Activated T-helper 1 cell treated with Interleukin-2 at 50 U/mL for 16 hours (primary cell): ENCODE results near the gene TMPRSS2.
"Not testable (repeated sequence)": the region's sequence is repeated elsewhere in the genome, so short reads cannot be mapped to it uniquely, and the experiment has no call there.

Source experiments
- DNase-seq: peaks from one replicate; pipeline ENCODE4 v3.0.0-alpha.2; 2020; ENCODE audit warnings: low read depth

The TMPRSS2 gene

DNA sequence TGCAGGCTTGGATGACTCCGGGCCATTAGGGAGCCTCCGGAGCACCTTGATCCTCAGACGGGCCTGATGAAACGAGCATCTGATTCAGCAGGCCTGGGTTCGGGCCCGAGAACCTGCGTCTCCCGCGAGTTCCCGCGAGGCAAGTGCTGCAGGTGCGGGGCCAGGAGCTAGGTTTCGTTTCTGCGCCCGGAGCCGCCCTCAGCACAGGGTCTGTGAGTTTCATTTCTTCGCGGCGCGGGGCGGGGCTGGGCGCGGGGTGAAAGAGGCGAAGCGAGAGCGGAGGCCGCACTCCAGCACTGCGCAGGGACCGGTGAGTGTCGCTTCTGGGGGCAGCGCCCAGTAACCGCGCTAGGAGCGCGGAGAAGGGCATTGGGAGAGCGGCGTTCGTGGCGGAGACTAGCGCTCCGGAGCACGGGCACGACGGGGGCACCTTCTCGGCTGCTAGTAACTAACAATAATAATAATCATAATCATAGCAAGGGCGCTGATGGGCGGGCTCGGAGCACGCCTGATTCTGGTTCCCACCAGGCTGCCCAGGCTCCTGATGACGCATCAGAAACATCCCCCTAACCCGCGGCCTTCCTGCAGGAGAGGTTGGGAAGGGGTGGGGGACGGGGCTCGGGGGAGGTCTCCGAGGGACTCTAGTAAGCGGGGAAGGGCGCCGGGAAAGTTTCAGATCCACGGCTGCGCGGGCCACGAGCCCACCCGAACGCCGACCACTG, 81.8 kb downstream of the TMPRSS2 start, which contains the start of gene MX1:
Gene MX1 (plus strand): TSS at position 286 of the 722 bp plus-strand sequence. CDS start 5,832 bp downstream, outside the sequence.
- peak; percentile 80 for DNase-seq

DNA sequence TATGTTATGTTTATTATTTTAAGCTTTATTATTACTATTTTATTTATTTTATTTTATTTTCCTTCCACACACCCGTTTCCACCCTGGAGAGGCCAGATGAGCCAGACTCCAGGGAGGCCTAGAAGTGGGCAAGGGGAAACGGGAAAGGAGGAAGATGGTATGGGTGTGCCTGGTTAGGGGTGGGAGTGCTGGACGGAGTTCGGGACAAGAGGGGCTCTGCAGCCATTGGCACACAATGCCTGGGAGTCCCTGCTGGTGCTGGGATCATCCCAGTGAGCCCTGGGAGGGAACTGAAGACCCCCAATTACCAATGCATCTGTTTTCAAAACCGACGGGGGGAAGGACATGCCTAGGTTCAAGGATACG, 82.4 kb downstream of the TMPRSS2 start:
- no peak for DNase-seq

DNA sequence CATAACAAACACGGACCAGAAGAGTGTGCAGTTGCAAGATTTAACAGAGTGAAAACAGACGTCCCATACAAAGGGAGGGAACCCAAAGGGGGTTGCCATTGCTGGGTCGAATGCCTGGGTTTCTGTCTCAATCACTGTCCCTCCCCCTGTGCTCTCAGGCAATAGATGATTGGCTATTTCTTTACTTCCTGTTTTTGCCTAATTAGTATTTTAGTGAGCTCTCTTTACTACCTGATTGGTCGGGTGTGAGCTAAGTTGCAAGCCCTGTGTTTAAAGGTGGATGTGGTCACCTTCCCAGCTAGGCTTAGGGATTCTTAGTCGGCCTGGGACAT, 84.7 kb downstream of the TMPRSS2 start:
- DNase-seq = not testable (repeated sequence)

DNA sequence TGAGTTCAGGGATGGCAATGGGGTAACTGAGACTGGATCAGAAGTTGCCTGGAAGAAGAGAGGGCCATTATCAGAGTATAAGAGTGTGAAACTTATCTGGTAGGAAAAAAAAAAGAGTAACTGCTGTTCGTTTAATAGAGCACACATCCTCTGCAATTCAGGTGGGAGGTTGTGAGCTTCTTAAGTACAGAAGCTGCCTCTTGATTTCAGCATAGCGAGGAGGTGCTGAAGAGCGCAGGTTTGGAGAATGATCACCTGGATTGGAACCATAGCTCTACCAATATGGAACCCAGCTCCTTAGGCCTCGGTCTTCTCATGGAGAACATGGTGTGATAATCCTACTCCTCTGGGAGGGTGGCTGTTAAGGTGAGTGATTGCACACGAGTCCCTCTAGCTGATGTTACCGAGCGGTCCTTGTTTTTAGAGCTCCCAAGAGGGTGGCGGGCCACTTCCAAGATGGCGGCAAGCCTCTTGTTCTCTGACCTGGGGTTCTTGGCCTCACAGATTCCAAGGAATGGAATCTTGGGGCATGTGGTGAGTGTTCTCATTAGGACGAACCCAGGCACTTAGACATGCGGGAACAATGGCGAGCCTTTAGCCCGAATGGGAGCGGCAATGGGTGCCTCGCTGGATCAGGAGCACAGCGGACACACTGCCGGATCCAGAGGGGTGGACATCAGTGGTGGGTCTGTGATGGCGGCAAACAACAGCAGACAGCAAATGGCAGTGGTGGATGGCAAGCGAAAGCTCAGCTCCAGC, 85.2 kb downstream of the TMPRSS2 start:
- no peak for DNase-seq

DNA sequence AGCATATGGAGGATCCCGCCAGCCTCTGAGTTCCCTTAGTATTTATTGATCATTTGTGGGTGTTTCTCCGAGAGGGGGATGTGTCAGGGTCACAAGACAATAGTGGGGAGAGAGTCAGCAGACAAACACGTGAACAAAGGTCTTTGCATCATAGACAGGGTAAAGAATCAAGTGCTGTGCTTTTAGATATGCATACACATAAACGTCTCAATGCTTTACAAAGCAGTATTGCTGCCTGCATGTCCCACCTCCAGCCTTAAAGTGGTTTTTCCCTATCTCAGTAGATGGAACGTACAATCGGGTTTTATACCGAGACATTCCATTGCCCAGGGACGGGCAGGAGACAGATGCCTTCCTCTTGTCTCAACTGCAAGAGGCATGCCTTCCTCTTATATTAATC, 87.0 kb downstream of the TMPRSS2 start:
- not testable (repeated sequence) for DNase-seq

DNA sequence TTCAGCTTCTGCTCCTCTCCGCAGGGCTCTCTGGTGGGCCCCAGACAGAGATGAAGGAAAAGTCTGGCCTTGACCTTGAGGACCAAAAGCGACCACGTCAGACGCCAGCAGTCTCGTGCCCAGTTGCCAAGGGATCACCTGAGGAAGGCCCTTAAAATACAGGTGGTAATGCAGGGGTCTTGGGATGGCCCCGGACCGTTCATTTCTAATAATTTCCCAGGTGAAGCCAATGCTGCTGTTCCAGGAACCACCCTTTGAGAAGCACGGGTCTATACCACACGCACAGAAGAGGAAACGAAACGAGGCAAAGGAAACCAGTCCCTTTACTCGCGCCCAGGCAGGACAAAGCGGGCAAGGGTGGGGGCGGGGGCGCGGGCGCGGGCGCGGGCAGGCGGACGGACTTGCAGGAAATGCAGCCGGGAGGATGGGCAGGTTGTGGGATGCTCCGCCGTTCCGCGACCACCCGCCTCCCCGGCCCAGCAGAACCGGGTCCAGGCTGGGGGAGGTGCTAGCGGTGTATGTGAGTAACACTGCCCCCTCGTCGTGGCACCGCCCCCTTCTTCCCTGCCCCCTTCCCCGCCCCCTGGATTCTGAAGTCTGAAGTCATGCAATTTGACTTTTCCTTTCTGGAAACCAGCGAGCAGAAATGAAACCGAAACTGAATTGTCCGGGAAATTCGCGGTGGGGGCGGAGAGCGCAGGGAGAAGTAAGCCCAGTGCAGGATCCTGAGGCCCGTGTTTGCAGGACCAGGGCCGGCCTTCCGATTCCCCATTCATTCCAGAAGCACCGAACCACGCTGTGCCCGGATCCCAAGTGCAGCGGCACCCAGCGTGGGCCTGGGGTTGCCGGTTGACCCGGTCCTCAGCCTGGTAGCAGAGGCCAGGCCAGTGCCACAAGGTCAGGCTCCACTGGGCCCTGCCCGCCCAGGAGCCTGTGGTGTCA, 87.8 kb downstream of the TMPRSS2 start:
- DNase-seq = peak; percentile 24

DNA sequence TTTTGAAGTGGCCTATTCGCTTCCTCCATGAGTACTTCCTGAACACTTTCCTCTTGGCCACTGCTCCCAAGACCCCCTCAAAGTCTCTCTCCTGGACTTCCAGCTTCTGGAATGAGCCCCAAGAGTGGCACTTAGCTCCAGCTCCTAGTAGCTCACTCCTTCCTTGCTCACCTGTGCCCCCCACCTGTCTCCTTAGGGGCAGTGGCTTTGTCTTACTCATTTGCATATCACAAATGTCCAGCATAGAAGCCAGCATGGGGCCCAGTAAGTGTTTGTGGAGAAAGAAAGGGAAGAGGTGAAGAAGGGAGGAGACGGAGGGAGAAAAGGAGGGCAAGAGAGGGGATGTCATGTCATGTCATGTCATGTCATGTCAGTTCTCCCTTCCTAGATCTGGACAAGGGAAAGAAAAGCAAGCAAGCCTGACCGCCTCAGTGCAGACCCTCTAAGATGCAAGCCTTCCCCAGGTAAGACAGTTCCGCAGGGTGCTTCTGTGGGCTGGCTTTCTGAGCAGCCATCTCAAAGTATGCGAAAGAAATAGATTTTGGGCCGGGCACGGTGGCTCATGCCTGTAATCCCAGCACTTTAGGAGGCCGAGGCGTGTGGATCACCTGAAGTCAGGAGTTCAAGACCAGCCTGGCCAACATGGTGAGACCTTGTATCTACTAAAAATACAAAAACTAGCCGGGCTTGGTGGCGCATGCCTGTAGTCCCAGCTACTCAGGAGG, 88.8 kb downstream of the TMPRSS2 start:
- no peak for DNase-seq

DNA sequence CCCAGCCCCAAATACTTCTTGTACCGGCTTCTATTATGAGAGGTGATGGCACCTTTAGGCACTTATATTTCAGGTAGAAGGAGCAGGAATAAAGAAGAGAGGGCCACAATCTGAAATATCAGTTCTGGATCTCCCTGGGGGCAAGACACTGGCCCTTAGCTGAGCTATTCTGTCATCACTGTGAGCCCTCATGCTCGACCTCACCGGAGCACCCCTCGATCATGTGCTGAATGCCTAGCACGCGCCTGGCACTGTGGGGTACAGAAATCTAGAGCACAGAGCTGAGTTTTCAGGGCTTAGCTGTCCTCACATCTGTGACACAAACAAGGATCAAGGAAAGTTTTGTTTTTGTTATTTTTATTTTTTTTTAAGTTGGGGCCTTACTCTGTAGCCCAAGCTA, 89.6 kb downstream of the TMPRSS2 start:
- no peak for DNase-seq

DNA sequence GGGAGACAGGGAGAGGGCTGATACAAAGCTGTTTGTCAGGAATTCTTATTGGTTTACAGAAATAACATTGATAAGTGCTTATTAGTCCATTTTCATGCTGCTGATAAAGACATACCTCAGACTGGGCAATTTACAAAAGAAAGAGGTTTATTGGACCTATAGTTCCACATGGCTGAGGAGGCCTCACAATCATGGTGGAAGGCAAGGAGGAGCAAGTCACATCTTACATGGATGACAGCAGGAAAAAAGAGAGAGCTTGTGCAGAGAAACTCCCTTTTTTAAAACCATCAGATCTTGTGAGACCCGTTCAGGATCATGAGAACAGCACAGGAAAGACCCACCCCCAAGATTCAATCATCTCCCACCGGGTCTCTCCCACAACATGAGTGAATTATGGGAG, 90.5 kb downstream of the TMPRSS2 start:
- not testable (repeated sequence) for DNase-seq
